GM23248 (cell line): ENCODE data around the gene HERC6.

ENCODE experiments used
- EZH2 ChIP-seq: fragments of 200-600 bp; sonication (generic); IDR thresholded peaks from 2 replicates; pipeline ENCODE4 v1.6.1; 2018; ENCODE audit warnings: antibody characterized with exemption, mild to moderate bottlenecking; ENCODE audit not compliant: insufficient read depth, poor library complexity, severe bottlenecking
- EZH2phosphoT487 ChIP-seq: fragments of 200-600 bp; sonication (generic); IDR thresholded peaks from 2 replicates; pipeline ENCODE4 v1.6.1; 2018; ENCODE audit warnings: antibody characterized with exemption, moderate library complexity, mild to moderate bottlenecking, low read depth; ENCODE audit not compliant: insufficient read depth

- TF ChIP-seq EZH2: no peak
- TF ChIP-seq EZH2phosphoT487: no peak
Observed at GRCh38 chr4:88352062-88352740, 26.5 kb upstream of the HERC6 start.
